Adrenal gland (tissue), 12 donors: ENCODE results near the gene CEP131. TPM values are rescaled to one million over a fixed set of nuclear protein-coding genes. Genes with fewer than 3 reads are reported as not detected.

ENCODE experiments used
- DNase-seq, 7 donors: peaks; one replicate each; pipeline ENCODE4 v3.0.0-alpha.2; 2019 to 2020
- H3K27ac ChIP-seq, 5 donors: fragments of 200-600 bp; sonication (generic) in 4 of 5; 1 replicate in 3 of 5; 2 replicates in 2 of 5; pipeline versions ENCODE4 v1.5.1 to v1.8.0; 2016 to 2020; ENCODE audit warnings: mild to moderate bottlenecking in 1 of 5
- H3K27me3 ChIP-seq: fragments of 200-600 bp; 2 replicates; pipeline ENCODE4 v1.8.0; 2021
- H3K36me3 ChIP-seq, 2 donors: fragments of 200-600 bp; replicated peaks in 1 of 2; 1 replicate in 1 of 2; 2 replicates in 1 of 2; pipeline versions ENCODE4 v1.5.1 to v1.8.0; 2018 to 2022
- H3K4me1 ChIP-seq, 2 donors: fragments of 200-600 bp; replicated peaks in 1 of 2; 1 replicate in 1 of 2; 2 replicates in 1 of 2; pipeline versions ENCODE4 v1.5.1 to v1.8.0; 2018 to 2021
- H3K4me3 ChIP-seq, 4 donors: fragments of 200-600 bp; sonication (generic) in 3 of 4; one replicate each; pipeline ENCODE4 v1.5.1; 2016 to 2018
- H3K9me3 ChIP-seq, 3 donors: fragments of 200-600 bp; sonication (generic) in 1 of 3; replicated peaks in 1 of 3; 1 replicate in 2 of 3; 2 replicates in 1 of 3; pipeline versions ENCODE4 v1.5.1 to v1.8.0; 2016 to 2021
- CTCF ChIP-seq, 6 experiments: fragments of 450-650 bp in 4 of 6; fragments of 200-600 bp in 2 of 6; sonication (generic) in 1 of 6; IDR thresholded peaks; 1 replicate in 5 of 6; 2 replicates in 1 of 6; pipeline versions ENCODE4 v1.5.1 to v1.8.0; 2016 to 2021; ENCODE audit warnings: antibody characterized with exemption in 6 of 6, mild to moderate bottlenecking in 2 of 6, moderate library complexity in 1 of 6
- POLR2A ChIP-seq, 2 donors: fragments of 450-650 bp; IDR thresholded peaks; one replicate each; pipeline ENCODE4 v1.6.1; 2017; ENCODE audit warnings: antibody characterized with exemption in 2 of 2, mild to moderate bottlenecking in 2 of 2, moderate library complexity in 1 of 2
- WGBS, 4 donors: extraction: QIAGEN DNeasy Blood & Tissue Kit in 2 of 4; methylation state at CpG; one replicate each; pipeline versions ENCODE4 v1.1.5 to v1.1.7; 2013 to 2017; 5-methylcytosine and 5-hydroxymethylcytosine counted together
- intact Hi-C, 2 donors: fragments of 100-400 bp; cut with DNase I; formaldehyde crosslinking; loops; one replicate each; pipeline versions ENCODE4 v1.14.1 to v1.15.0; 2022 to 2023
- polyA plus RNA-seq, 3 donors: library from polyadenylated mRNA; stranded (reverse); fragments of 200-250 nt in 2 of 3; fragments of 350-450 nt in 1 of 3; fragmentation: Illumina TruSeq in 1 of 3; extraction: RNeasy Lipid Tissue Mini Kit (QIAGEN cat#74804) in 1 of 3; gene quantifications; one replicate each; pipeline ENCODE4 v1.2.3, GENCODE V29; 2013 to 2014
- total RNA-seq, 9 donors: library from RNA; depleted of rRNA in 4 of 9; stranded (reverse); fragments of >200 nt in 4 of 9; fragments of 120-200 nt in 1 of 9; fragmentation: NEBNext Ultra II Directional in 1 of 9; extraction: Animal tissue kit (Norgen Biotek cat#: 25700) in 1 of 9; gene quantifications; one replicate each; pipeline versions ENCODE4 v1.1.0 to v1.2.4, GENCODE V29; 2013 to 2023
- donor health status: healthy with polysubstance abuse.
- donor health status: Bipolar disorder and iron deficiency.
- donor health status: DM: yes; HTN: yes; CAD: no.
- donor health status: DM: no; HTN: no; CAD: no.
- donor health status: DM: no; HTN: no; CAD: no.
- donor health status: DM: yes; HTN: yes; CAD: no.

Gene CEP131
- total and polyA plus RNA-seq, 12 donors, result 0.81 to 55.8 (median 8.2) TPM

GRCh38 chr17:81200201-81200600 is 22.6 kb downstream of the CEP131 start:
- Histone ChIP-seq H3K4me3 (no peak overlapping the region), H3K27ac (no peak overlapping the region), H3K4me1 (no peaks in the 10 kb centered on the region), H3K9me3 (no peaks in the 10 kb centered on the region), H3K36me3 (no peaks in the 10 kb centered on the region), H3K27me3 (no peaks in the 10 kb centered on the region)
- intact Hi-C loops, result loop anchor here in 1 of 2 donors (5.0 kb wide), 1 partner anchor 58 kb away; no protein-coding TSS in a partner anchor
- 92 to 97% (median 92%) methylated on average over 9 to 18 of the region's 18 CpGs; no CpG with 5 or more reads in 1 of the 4 donors for WGBS, 4 donors
- no peak for TF ChIP-seq POLR2A (IDR thresholded peaks at IDR 0.05)
- TF ChIP-seq CTCF (IDR thresholded peaks at IDR 0.05), result no peak
- no peak for DNase-seq

- Histone ChIP-seq H3K9me3 (no peaks in the 10 kb centered on the region), H3K36me3 (no peaks in the 10 kb centered on the region), H3K27me3 (no peaks in the 10 kb centered on the region), H3K27ac (no peak overlapping the region), H3K4me1 (no peaks in the 10 kb centered on the region), H3K4me3 (no peak overlapping the region)
- TF ChIP-seq CTCF (IDR thresholded peaks at IDR 0.05), result no peak
- TF ChIP-seq POLR2A (IDR thresholded peaks at IDR 0.05), result no peak
- intact Hi-C loops, result loop anchor here in 1 of 2 donors (5.0 kb wide), 1 partner anchor 57 kb away; no protein-coding TSS in a partner anchor
- no peak for DNase-seq
- WGBS, 4 donors, result 95 to 96% (median 96%) methylated on average over 9 to 18 of the region's 18 CpGs
Observed at GRCh38 chr17:81199482-81199830, 23.3 kb downstream of the CEP131 start.

- H3K36me3 ChIP-seq, result no peaks in the 10 kb centered on the region
- 90 to 92% (median 91%) methylated on average over 10 to 22 of the region's 22 CpGs for WGBS, 4 donors
- H3K4me3 ChIP-seq, result no peak overlapping the region
- no peaks in the 10 kb centered on the region for H3K27me3 ChIP-seq
- DNase-seq, result no peak
- intact Hi-C loops, result loop anchor here in 1 of 2 donors (5.0 kb wide), 1 partner anchor 57 kb away; no protein-coding TSS in a partner anchor
- H3K4me1 ChIP-seq, result no peaks in the 10 kb centered on the region
- H3K27ac ChIP-seq, result no peak overlapping the region
- H3K9me3 ChIP-seq, result no peaks in the 10 kb centered on the region
- TF ChIP-seq CTCF (IDR thresholded peaks at IDR 0.05), result no peak
- no peak for TF ChIP-seq POLR2A (IDR thresholded peaks at IDR 0.05)
Observed at GRCh38 chr17:81198826-81199481, 23.8 kb downstream of the CEP131 start.

DNA sequence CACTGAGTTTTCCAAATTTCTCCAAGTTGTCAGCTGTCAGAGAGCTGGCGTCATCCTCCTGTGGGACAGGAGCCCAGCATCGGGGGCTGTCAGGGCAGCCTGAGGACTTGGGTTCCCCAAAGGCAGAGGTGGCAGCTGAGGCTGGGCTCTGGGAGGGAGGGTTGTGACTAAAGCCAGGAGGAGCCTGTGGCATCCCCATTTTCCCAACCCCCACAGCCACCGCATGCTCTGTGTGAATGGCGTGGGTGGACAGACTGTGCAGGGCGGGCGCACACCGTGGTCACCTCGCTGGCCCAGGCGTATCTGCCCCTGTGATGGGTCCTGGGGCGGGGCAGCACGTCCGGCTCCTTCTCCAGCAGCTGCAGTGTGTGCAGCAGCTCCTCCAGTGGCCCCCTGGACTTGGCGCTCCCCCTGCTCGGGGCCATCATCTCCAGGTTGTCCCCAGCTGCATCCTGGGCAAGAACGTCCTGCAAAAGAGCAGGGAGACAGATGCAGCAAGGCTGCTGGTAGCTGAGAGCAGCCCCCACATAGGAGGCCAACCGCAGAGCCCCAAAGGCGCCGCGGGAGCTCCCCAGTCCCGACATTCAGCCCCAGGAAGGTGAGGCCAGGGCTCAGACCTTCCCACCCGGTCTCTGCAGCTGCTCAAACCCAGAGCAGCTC is 24.8 kb downstream of the CEP131 start:
- Histone ChIP-seq H3K27me3 (no peaks in the 10 kb centered on the region), H3K4me1 (no peaks in the 10 kb centered on the region), H3K9me3 (no peaks in the 10 kb centered on the region), H3K4me3 (no peak overlapping the region), H3K27ac (no peak overlapping the region), H3K36me3 (no peaks in the 10 kb centered on the region)
- whole genome bisulfite sequencing, 4 donors, result 93 to 95% (median 94%) methylated on average over 9 to 21 of the region's 21 CpGs
- no peak for TF ChIP-seq CTCF (IDR thresholded peaks at IDR 0.05)
- no peak for TF ChIP-seq POLR2A (IDR thresholded peaks at IDR 0.05)
- intact Hi-C loops, result loop anchor here in 1 of 2 donors (5.0 kb wide), 1 partner anchor 56 kb away; no protein-coding TSS in a partner anchor
- no peak for DNase-seq
